ENCODE results near the gene NRROS. TPM values are rescaled to one million over a fixed set of nuclear protein-coding genes. Genes with fewer than 3 reads are reported as not detected.
A peak's percentile ranks its signal among the peaks of the same experiment; 100 is the strongest.
"Not testable (repeated sequence)": the region's sequence is repeated elsewhere in the genome, so short reads cannot be mapped to it uniquely, and the experiment has no call there.

NRROS gene
- total RNA-seq, 1 donor from 2014 or later: 1.4 TPM

DNA sequence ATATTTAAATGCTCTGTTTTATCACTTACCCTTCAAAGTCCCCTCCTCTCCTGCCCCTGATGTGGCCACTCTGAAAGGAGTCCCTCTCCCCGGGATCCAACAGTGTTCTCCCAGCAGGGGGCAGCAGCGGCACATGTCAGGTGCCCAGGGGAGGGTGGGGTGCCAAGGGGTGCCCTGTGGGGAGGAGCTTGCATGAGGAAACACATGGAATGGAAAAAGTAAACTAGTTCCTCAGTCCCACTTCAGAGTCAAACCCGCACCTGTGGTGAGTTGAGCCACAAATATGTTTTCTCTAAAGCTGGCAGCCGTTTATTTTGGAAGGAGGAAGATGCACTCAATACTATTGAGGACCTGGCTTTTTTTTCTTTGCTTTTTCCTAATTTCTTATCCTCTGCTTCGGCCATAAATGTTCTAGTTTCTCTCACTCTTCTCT, 30.1 kb upstream of the NRROS start:
- Mint-ChIP-seq H3K36me3 (ENCODE audit: insufficient read depth) (no peaks in the 10 kb centered on the region), H3K27ac (no peak overlapping the region), H3K4me3 (ENCODE audit: low read depth) (no peak overlapping the region), H3K9me3 (ENCODE audit: low read depth) (no peaks in the 10 kb centered on the region), H3K4me1 (ENCODE audit: low read depth) (peaks cover 5% of the 10 kb centered on the region), H3K27me3 (no peaks in the 10 kb centered on the region)
- DNase-seq (ENCODE audit: low spot score, unreplicated experiment): peak; percentile 92
- TF ChIP-seq, protein P1, sequence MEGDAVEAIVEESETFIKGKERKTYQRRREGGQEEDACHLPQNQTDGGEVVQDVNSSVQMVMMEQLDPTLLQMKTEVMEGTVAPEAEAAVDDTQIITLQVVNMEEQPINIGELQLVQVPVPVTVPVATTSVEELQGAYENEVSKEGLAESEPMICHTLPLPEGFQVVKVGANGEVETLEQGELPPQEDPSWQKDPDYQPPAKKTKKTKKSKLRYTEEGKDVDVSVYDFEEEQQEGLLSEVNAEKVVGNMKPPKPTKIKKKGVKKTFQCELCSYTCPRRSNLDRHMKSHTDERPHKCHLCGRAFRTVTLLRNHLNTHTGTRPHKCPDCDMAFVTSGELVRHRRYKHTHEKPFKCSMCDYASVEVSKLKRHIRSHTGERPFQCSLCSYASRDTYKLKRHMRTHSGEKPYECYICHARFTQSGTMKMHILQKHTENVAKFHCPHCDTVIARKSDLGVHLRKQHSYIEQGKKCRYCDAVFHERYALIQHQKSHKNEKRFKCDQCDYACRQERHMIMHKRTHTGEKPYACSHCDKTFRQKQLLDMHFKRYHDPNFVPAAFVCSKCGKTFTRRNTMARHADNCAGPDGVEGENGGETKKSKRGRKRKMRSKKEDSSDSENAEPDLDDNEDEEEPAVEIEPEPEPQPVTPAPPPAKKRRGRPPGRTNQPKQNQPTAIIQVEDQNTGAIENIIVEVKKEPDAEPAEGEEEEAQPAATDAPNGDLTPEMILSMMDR (IDR thresholded peaks at IDR 0.05; ENCODE audit: unreplicated experiment): peak; percentile 89

DNA sequence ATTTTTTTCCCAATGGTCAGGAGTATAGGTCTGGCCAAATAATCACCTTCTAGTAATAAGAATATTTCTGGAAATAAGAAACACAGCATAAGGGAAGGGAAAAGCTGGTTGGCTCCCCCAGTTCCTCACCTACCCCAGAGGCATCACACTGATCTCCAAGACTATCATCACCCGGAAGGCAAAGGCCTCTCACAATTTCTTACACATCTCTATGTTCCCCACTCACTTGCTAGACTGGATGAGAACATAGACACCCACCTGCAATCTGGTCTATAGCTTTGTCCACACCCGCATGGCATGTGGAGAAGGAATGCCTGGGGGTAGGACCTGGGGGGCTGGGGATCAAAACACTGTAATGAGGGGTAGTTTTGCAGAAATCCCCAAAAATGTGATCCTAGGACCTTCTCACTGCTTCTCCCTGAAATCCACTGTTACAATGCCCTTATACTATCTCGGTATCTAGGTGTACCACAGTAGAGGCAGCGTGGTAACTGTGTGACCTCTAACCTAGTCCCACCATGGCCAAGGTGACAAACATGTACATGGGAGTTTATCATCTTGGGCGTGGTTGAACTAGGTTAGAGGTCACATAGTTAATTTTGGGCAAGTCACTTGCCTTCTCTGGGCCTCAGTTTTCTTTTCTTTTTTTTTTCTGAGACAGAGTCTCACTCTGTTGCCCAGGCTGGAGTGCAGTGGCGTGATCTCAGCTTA, 29.5 kb upstream of the NRROS start:
- peaks cover 5% of the 10 kb centered on the region for H3K4me1 Mint-ChIP-seq (ENCODE audit: low read depth)
- H3K27ac Mint-ChIP-seq: no peak overlapping the region
- no peak for DNase-seq (ENCODE audit: low spot score, unreplicated experiment)
- H3K36me3 Mint-ChIP-seq (ENCODE audit: insufficient read depth): no peaks in the 10 kb centered on the region
- H3K27me3 Mint-ChIP-seq: no peaks in the 10 kb centered on the region
- no peak overlapping the region for H3K4me3 Mint-ChIP-seq (ENCODE audit: low read depth)
- TF ChIP-seq, protein P1 (IDR thresholded peaks at IDR 0.05; ENCODE audit: unreplicated experiment): no peak
- no peaks in the 10 kb centered on the region for H3K9me3 Mint-ChIP-seq (ENCODE audit: low read depth)

DNA sequence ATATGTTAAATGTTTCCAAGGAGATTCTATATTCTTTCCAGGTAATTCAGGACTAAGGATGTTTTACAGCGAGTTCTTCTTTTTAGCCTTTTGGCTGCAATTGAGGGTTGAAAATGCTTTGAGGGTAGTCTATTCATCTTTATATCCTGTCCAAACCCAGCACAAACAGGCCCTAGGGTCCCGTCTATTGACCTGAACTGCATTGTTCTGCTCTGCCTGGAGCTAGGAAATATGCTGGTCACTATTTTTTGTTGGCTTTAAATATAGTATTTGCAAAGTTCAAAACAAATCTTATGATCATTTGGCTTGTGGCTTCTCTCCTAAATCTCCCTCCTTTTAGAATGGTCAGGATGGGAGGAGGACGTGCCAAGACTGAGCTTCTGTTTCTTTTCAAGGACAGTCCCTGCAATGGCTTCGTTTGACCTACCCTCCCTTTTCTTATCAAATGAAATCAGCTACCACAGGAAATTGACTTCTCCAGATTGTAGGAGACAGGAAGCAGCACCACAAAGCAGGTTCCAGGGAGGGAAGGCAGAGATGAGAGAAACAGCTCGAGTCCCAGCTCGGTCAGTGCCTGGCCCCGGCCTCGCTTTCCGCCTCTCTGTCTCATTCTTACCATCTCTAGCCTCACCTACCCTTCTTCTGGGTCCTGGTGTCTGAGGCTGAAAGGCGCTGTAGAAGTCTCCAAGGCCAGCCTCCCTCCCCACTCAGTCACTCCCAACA, 27.6 kb upstream of the NRROS start:
- H3K4me1 Mint-ChIP-seq (ENCODE audit: low read depth): peaks cover 5% of the 10 kb centered on the region
- no peaks in the 10 kb centered on the region for H3K36me3 Mint-ChIP-seq (ENCODE audit: insufficient read depth)
- H3K27me3 Mint-ChIP-seq: no peaks in the 10 kb centered on the region
- TF ChIP-seq, protein P1 (IDR thresholded peaks at IDR 0.05; ENCODE audit: unreplicated experiment): no peak
- peak overlapping the region; percentile 76 for H3K27ac Mint-ChIP-seq
- H3K9me3 Mint-ChIP-seq (ENCODE audit: low read depth): no peaks in the 10 kb centered on the region
- no peak overlapping the region for H3K4me3 Mint-ChIP-seq (ENCODE audit: low read depth)
- no peak for DNase-seq (ENCODE audit: low spot score, unreplicated experiment)

DNA sequence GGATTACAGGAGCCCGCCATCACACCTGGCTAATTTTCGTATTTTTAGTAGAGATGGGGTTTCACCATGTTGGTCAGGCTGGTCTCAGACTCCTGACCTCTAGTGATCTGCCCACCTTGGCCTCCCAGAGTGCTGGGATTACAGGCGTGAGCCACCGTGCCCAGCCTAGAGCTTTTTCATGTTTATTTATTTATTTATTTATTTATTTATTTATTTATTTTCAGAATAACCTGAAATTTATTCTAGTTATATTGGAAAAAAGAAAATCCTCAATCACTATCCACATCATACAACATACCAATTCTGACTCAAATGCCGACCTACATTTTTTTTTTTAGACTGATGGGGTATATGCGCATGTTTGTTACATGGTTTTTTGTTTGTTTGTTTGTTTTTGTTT, 24.3 kb upstream of the NRROS start:
- not testable (repeated sequence) for H3K9me3 Mint-ChIP-seq (ENCODE audit: low read depth)

DNA sequence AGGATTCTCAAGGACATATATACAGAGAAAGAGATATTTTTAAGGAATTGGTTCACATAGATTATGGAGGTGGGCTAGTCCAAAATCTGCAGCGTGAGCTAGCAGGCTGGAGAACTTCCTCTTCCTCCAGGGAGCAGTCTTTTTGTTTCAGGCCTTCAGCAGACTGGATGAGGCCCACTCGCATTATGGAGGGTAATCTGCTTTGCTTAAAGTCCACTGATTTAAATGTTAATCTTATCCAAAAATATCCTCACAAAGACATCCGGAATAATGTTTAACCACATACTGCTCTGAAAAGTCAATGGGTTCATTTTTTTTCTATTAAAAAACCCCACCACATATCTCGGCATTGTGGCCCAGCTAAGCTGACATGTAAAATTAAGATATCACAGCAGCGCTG, 22.2 kb upstream of the NRROS start:
- no peaks in the 10 kb centered on the region for H3K9me3 Mint-ChIP-seq (ENCODE audit: low read depth)
- TF ChIP-seq, protein P1 (IDR thresholded peaks at IDR 0.05; ENCODE audit: unreplicated experiment): no peak
- H3K4me1 Mint-ChIP-seq (ENCODE audit: low read depth): peaks cover 15% of the 10 kb centered on the region
- H3K27me3 Mint-ChIP-seq: no peaks in the 10 kb centered on the region
- DNase-seq (ENCODE audit: low spot score, unreplicated experiment): no peak
- H3K36me3 Mint-ChIP-seq (ENCODE audit: insufficient read depth): no peaks in the 10 kb centered on the region
- no peak overlapping the region for H3K27ac Mint-ChIP-seq
- no peak overlapping the region for H3K4me3 Mint-ChIP-seq (ENCODE audit: low read depth)

More for the DNA sequence above, 24.3 kb upstream of the NRROS start:
- DNase-seq (ENCODE audit: low spot score, unreplicated experiment); H3K36me3 Mint-ChIP-seq (ENCODE audit: insufficient read depth); H3K27me3 Mint-ChIP-seq; H3K4me3 Mint-ChIP-seq (ENCODE audit: low read depth); H3K27ac Mint-ChIP-seq: not testable (repeated sequence)
- H3K4me1 Mint-ChIP-seq (ENCODE audit: low read depth): peaks cover 12% of the 10 kb centered on the region

All from progenitor cell of endocrine pancreas (in vitro differentiated cells).